Measurements from ENCODE around the gene ARHGAP44. TPM values are rescaled to one million over a fixed set of nuclear protein-coding genes. Genes with fewer than 3 reads are reported as not detected.
"Not testable (repeated sequence)": the region's sequence is repeated elsewhere in the genome, so short reads cannot be mapped to it uniquely, and the experiment has no call there.

The ARHGAP44 gene
- total and polyA plus RNA-seq, 2 of the 13 experiments (the other 11 are each of a cell fraction or from before 2014, with no cell fraction given): 0.79 to 3.1 TPM

DNA sequence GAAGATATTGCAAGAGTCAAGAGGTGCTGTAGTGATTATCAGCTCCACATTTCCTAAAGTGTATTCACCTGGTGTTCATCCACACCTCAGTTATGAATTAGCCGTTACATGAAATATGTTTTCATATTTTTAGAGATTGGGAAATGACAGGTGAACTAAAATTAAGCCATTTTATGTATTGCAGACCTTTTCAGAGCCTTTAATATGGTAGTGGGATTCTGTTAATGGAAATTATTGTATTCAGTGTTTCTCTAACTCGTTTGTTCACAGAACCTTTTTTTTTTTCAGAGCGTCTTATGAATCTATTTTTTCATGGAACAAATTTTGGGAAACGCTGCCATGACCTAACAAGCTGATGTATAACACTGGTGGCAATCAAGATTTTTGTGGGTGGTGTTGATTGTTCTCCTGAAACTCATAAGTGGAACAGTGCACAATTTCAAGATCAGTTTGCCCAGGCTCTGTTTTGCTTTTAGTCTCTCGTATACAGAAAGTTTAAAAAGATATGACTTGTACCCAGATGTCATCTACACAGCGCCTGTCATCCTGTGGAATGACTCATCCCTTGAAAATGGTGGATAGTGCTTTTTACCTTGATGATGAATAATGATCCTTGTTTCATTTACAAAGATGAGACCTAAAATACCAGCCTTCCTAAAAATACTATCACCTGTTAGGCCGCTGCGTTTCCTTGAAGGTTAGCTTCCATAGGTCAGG, 88.8 kb downstream of the ARHGAP44 start (continued):
- no peak for TF ChIP-seq ZNF121 (CRISPR knock-in tag; IDR thresholded peaks at IDR 0.05)

DNA sequence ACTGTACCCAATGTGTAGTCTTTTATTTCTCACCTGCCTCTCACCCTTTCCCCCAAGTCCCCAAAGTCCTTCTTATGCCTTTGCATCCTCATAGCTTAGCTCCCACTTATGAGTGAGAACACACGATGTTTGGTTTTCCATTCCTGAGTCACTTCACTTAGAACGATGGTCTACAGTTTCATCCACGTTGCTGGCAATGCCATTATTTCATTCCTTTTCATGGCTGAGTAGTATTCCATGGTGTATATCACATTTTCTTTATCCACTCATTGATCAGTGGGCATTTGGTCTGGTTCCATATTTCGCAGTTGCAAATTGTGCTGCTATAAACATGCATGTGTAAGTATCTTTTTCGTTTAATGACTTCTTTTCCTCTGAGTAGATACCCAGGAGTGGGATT, 89.8 kb downstream of the ARHGAP44 start:
- H3K79me2 ChIP-seq (ENCODE audit: insufficient read depth, low read length); H4K20me1 ChIP-seq (ENCODE audit: insufficient read depth, low read length); H3K9me3 ChIP-seq (ENCODE audit: low read length); H3K27ac ChIP-seq (ENCODE audit: extremely low read length, insufficient read depth, low read length); H3K4me1 ChIP-seq (ENCODE audit: insufficient read depth, low read length); H3K27me3 ChIP-seq (ENCODE audit: control insufficient read depth in 1 of 2, insufficient read depth in 2 of 2, low read length in 2 of 2); DNase-seq (ENCODE audit: low spot score); H3K4me2 ChIP-seq (ENCODE audit: low read depth, low read length); H3K4me3 ChIP-seq (replicated peaks in 1 of 3; ENCODE audit: insufficient read depth in 1 of 3, low read depth in 2 of 3, low read length in 3 of 3); H3K36me3 ChIP-seq (replicated peaks in 1 of 2; ENCODE audit: control insufficient read depth in 1 of 2, insufficient read depth in 2 of 2, low read length in 2 of 2); FAIRE-seq; intact Hi-C loops (cut with micrococcal nuclease; ENCODE audit: unreplicated experiment); H3K9ac ChIP-seq (ENCODE audit: insufficient read depth, low read depth, low read length); H2AFZ ChIP-seq (ENCODE audit: low read length); BruUV-seq (replicated peaks); POLR2A ChIA-PET; ATAC-seq; in situ Hi-C loops (cut with HindIII; ENCODE audit: extremely low pct_ligation_motif_present, low pct_unique_long_range_greater_than_20kb); CTCF ChIA-PET (ENCODE audit: low intra/inter-chr PET ratio, low total read pairs): not testable (repeated sequence)
- WGBS (ENCODE audit: low lambda C conversion rate): 28% methylated on average over 5 of the region's 5 CpGs

DNA sequence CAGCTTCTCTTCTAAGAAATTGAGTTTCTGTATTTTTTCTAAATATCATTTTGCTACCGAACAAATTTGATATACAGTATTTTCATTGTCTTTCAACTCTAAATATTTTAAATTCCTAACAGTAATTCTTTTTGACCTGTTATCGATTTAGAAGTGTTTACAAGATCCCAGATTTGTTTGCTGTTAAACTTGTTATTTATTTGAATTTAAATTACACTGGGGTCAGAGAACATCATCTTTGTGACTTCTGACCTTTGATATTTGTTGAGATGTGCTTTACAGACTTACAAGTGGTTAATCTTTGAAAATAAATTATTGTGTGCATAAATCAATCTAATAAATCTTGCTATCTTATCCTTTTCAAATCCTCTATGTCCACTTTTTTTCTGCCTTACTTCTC, 94.2 kb downstream of the ARHGAP44 start:
- no peak overlapping the region for H2AFZ ChIP-seq (ENCODE audit: low read length)
- no peaks in the 10 kb centered on the region for H3K27me3 ChIP-seq (ENCODE audit: control insufficient read depth in 1 of 2, insufficient read depth in 2 of 2, low read length in 2 of 2)
- no peaks in the 10 kb centered on the region for H3K36me3 ChIP-seq (replicated peaks in 1 of 2; ENCODE audit: control insufficient read depth in 1 of 2, insufficient read depth in 2 of 2, low read length in 2 of 2)
- WGBS (ENCODE audit: low lambda C conversion rate): 33% methylated on average over 2 of the region's 2 CpGs
- no peak overlapping the region for H3K9ac ChIP-seq (ENCODE audit: insufficient read depth, low read depth, low read length)
- ATAC-seq: no peak
- intact Hi-C loops (cut with micrococcal nuclease; ENCODE audit: unreplicated experiment): no loop called here
- no TSS peak for BruUV-seq (replicated peaks)
- in situ Hi-C loops (cut with HindIII; ENCODE audit: extremely low pct_ligation_motif_present, low pct_unique_long_range_greater_than_20kb): no loop called here
- no peak for FAIRE-seq
- H3K9me3 ChIP-seq (ENCODE audit: low read length): no peaks in the 10 kb centered on the region
- POLR2A ChIA-PET: no interaction called here
- no peaks in the 10 kb centered on the region for H4K20me1 ChIP-seq (ENCODE audit: insufficient read depth, low read length)
- no peak overlapping the region for H3K27ac ChIP-seq (ENCODE audit: extremely low read length, insufficient read depth, low read length)
- CTCF ChIA-PET (ENCODE audit: low intra/inter-chr PET ratio, low total read pairs): no interaction called here
- H3K4me3 ChIP-seq (replicated peaks in 1 of 3; ENCODE audit: insufficient read depth in 1 of 3, low read depth in 2 of 3, low read length in 3 of 3): no peak overlapping the region
- DNase-seq (ENCODE audit: low spot score): no peak
- no peak overlapping the region for H3K4me2 ChIP-seq (ENCODE audit: low read depth, low read length)
- H3K79me2 ChIP-seq (ENCODE audit: insufficient read depth, low read length): no peaks in the 10 kb centered on the region
- peaks cover 7% of the 10 kb centered on the region for H3K4me1 ChIP-seq (ENCODE audit: insufficient read depth, low read length)
- TF ChIP-seq NFIB (CRISPR knock-in tag; IDR thresholded peaks at IDR 0.05; ENCODE audit: borderline replicate concordance) (no peak), NCOA2 (CRISPR knock-in tag; IDR thresholded peaks at IDR 0.05) (no peak), ATRX (CRISPR knock-in tag; IDR thresholded peaks at IDR 0.05; ENCODE audit: borderline replicate concordance) (no peak), NR2F2 (IDR thresholded peaks at IDR 0.05; ENCODE audit: borderline replicate concordance, low read depth) (peak; percentile 46; the same call in 1 of the 2 replicates), ZNF329 (CRISPR knock-in tag; IDR thresholded peaks at IDR 0.05; ENCODE audit: low read depth) (no peak), TBL1XR1 (IDR thresholded peaks at IDR 0.05; ENCODE audit: borderline replicate concordance, low read length, partially characterized antibody) (no peak), GFI1 (CRISPR knock-in tag; IDR thresholded peaks at IDR 0.05; ENCODE audit: borderline replicate concordance) (peak; percentile 90), FOXP1 (IDR thresholded peaks at IDR 0.05) (no peak), FOXP1 (CRISPR knock-in tag; IDR thresholded peaks at IDR 0.05) (peak; percentile 43; the same call in 1 of the 2 replicates), ZNF232 (CRISPR knock-in tag; IDR thresholded peaks at IDR 0.05; ENCODE audit: borderline replicate concordance) (no peak), SAFB2 (CRISPR knock-in tag; IDR thresholded peaks at IDR 0.05; ENCODE audit: borderline replicate concordance, low read depth) (no peak), HOXD1 (CRISPR knock-in tag; IDR thresholded peaks at IDR 0.05) (no peak), HMG20A (CRISPR knock-in tag; IDR thresholded peaks at IDR 0.05; ENCODE audit: borderline replicate concordance) (peak; percentile 38; the same call in 1 of the 2 replicates), HHEX (CRISPR knock-in tag; IDR thresholded peaks at IDR 0.05) (peak; percentile 38; the same call in 1 of the 2 replicates)

Measured in HepG2 (cell line).